HepG2 (cell line): ENCODE measurements around the gene SNRPD1. TPM values are rescaled to one million over a fixed set of nuclear protein-coding genes. Genes with fewer than 3 reads are reported as not detected.

Experiments used
- AGO1 ChIP-seq: fragments of 200-400 bp; formaldehyde crosslinking; IDR thresholded peaks from 2 replicates; pipeline ENCODE4 v1.6.1; 2017; ENCODE audit warnings: mild to moderate bottlenecking, low read depth, low read length, moderate library complexity; ENCODE audit not compliant: poor library complexity, severe bottlenecking
- CAMTA2 ChIP-seq: sonication (generic); formaldehyde crosslinking; IDR thresholded peaks from 2 replicates; pipeline ENCODE4 v1.4.0; 2020; ENCODE audit warnings: mild to moderate bottlenecking, missing genetic modification reagents, borderline replicate concordance
- CREB1 ChIP-seq, 2 experiments: fragments of 450-650 bp in 1 of 2; IDR thresholded peaks; 2 replicates each; pipeline ENCODE4 v1.6.1; 2016 to 2017; ENCODE audit warnings: control low read depth in 1 of 2, mild to moderate bottlenecking in 1 of 2, missing compliant biosample characterization in 1 of 2, missing genetic modification characterization in 1 of 2
- HMG20B ChIP-seq: conservative IDR thresholded peaks from 2 replicates; pipeline ENCODE4 v1.6.1; 2016; ENCODE audit warnings: missing genetic modification reagents, missing compliant biosample characterization
- NR2C2 ChIP-seq: sonication (generic); formaldehyde crosslinking; IDR thresholded peaks from 2 replicates; pipeline ENCODE4 v1.4.0; 2020; ENCODE audit warnings: missing genetic modification reagents, mild to moderate bottlenecking, moderate library complexity, borderline replicate concordance
- PREB ChIP-seq: sonication (generic); formaldehyde crosslinking; IDR thresholded peaks from 2 replicates; pipeline ENCODE4 v1.4.0; 2020; ENCODE audit warnings: missing genetic modification reagents
- RELA ChIP-seq: sonication (generic); formaldehyde crosslinking; IDR thresholded peaks from 2 replicates; pipeline ENCODE4 v1.4.0; 2020; ENCODE audit warnings: missing genetic modification reagents
- SP2 ChIP-seq: sonication (generic); formaldehyde crosslinking; IDR thresholded peaks from 2 replicates; pipeline ENCODE4 v1.5.1; 2020; ENCODE audit warnings: mild to moderate bottlenecking, missing genetic modification reagents
- ZNF180 ChIP-seq: sonication (generic); formaldehyde crosslinking; IDR thresholded peaks from 2 replicates; pipeline ENCODE4 v1.4.0; 2020; ENCODE audit warnings: low read depth, missing genetic modification reagents, borderline replicate concordance
- ZNF589 ChIP-seq: sonication (generic); formaldehyde crosslinking; conservative IDR thresholded peaks from 2 replicates; pipeline ENCODE4 v1.8.0; 2022; ENCODE audit warnings: mild to moderate bottlenecking, moderate library complexity, missing genetic modification reagents
- ZNF614 ChIP-seq: IDR thresholded peaks from 2 replicates; pipeline ENCODE4 v1.6.1; 2018; ENCODE audit warnings: missing biosample characterization, missing genetic modification reagents, inconsistent platforms, borderline replicate concordance
- ZNF644 ChIP-seq: IDR thresholded peaks from 2 replicates; pipeline ENCODE4 v1.6.1; 2016; ENCODE audit warnings: low read depth
- ZNF703 ChIP-seq: sonication (generic); formaldehyde crosslinking; IDR thresholded peaks from 2 replicates; pipeline ENCODE4 v1.5.1; 2020; ENCODE audit warnings: missing genetic modification reagents, mild to moderate bottlenecking, moderate library complexity, borderline replicate concordance
- ZNF747 ChIP-seq: sonication (generic); formaldehyde crosslinking; IDR thresholded peaks from 2 replicates; pipeline ENCODE4 v1.8.1; 2023; ENCODE audit warnings: missing genetic modification reagents, mild to moderate bottlenecking, borderline replicate concordance
- polyA plus RNA-seq, 8 experiments: library from polyadenylated mRNA; depleted of rRNA in 3 of 8; stranded (reverse) in 7 of 8; unstranded in 1 of 8; fragments of >200 nt; fragmentation: Illumina TruSeq in 4 of 8; extraction: Trizol in 4 of 8; gene quantifications; 2 replicates each; pipeline versions ENCODE4 v1.2.1 to v1.2.3, GENCODE V29; 2011 to 2016; ENCODE audit warnings: low read depth in 4 of 8, missing spikeins in 1 of 8, mixed read lengths in 1 of 8; ENCODE audit not compliant: insufficient read depth in 1 of 8
- total RNA-seq, 5 experiments: library from RNA; depleted of rRNA; stranded (reverse); fragments of >200 nt; fragmentation: Illumina TruSeq; extraction: Trizol; gene quantifications; 2 replicates each; pipeline ENCODE4 v1.2.3, GENCODE V29; 2016; ENCODE audit warnings: low read depth in 1 of 5
- TF ChIP-seq, protein P1 (sequence below): sonication (generic); formaldehyde crosslinking; IDR thresholded peaks from 2 replicates; pipeline ENCODE4 v1.9.0; 2021; ENCODE audit warnings: missing genetic modification reagents, borderline replicate concordance
- TF ChIP-seq, protein P2 (sequence below), 2 experiments: sonication (generic) in 1 of 2; formaldehyde crosslinking in 1 of 2; IDR thresholded peaks; 2 replicates each; pipeline versions ENCODE4 v1.4.0 to v1.6.1; 2018 to 2020; ENCODE audit warnings: missing genetic modification reagents in 2 of 2, borderline replicate concordance in 1 of 2, low read depth in 1 of 2, mild to moderate bottlenecking in 1 of 2, missing biosample characterization in 1 of 2
- TF ChIP-seq, protein P3 (sequence below): sonication (generic); formaldehyde crosslinking; IDR thresholded peaks from 2 replicates; pipeline ENCODE4 v1.5.1; 2020; ENCODE audit warnings: missing genetic modification reagents, mild to moderate bottlenecking, borderline replicate concordance
- TF ChIP-seq, protein P4 (sequence below): sonication (generic); formaldehyde crosslinking; IDR thresholded peaks from 2 replicates; pipeline ENCODE4 v1.5.0; 2020; ENCODE audit warnings: missing genetic modification reagents

SNRPD1 gene
- total and polyA plus RNA-seq, 2 of the 13 experiments (the other 11 are each of a cell fraction or from before 2014, with no cell fraction given), result 22.7 to 275 TPM

- TF ChIP-seq, protein P1, sequence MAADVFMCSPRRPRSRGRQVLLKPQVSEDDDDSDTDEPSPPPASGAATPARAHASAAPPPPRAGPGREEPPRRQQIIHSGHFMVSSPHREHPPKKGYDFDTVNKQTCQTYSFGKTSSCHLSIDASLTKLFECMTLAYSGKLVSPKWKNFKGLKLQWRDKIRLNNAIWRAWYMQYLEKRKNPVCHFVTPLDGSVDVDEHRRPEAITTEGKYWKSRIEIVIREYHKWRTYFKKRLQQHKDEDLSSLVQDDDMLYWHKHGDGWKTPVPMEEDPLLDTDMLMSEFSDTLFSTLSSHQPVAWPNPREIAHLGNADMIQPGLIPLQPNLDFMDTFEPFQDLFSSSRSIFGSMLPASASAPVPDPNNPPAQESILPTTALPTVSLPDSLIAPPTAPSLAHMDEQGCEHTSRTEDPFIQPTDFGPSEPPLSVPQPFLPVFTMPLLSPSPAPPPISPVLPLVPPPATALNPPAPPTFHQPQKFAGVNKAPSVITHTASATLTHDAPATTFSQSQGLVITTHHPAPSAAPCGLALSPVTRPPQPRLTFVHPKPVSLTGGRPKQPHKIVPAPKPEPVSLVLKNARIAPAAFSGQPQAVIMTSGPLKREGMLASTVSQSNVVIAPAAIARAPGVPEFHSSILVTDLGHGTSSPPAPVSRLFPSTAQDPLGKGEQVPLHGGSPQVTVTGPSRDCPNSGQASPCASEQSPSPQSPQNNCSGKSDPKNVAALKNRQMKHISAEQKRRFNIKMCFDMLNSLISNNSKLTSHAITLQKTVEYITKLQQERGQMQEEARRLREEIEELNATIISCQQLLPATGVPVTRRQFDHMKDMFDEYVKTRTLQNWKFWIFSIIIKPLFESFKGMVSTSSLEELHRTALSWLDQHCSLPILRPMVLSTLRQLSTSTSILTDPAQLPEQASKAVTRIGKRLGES, result no peak; the same call in 1 of the 2 replicates
- TF ChIP-seq, protein P2, sequence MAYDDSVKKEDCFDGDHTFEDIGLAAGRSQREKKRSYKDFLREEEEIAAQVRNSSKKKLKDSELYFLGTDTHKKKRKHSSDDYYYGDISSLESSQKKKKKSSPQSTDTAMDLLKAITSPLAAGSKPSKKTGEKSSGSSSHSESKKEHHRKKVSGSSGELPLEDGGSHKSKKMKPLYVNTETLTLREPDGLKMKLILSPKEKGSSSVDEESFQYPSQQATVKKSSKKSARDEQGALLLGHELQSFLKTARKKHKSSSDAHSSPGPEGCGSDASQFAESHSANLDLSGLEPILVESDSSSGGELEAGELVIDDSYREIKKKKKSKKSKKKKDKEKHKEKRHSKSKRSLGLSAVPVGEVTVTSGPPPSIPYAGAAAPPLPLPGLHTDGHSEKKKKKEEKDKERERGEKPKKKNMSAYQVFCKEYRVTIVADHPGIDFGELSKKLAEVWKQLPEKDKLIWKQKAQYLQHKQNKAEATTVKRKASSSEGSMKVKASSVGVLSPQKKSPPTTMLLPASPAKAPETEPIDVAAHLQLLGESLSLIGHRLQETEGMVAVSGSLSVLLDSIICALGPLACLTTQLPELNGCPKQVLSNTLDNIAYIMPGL (CRISPR knock-in tag; IDR thresholded peaks at IDR 0.05; ENCODE audit: borderline replicate concordance in 1 of 2, low read depth in 1 of 2), result peak; percentile 95 to 97
- TF ChIP-seq ZNF644 (peak; percentile 54; the same call in 1 of the 2 replicates), CREB1 (IDR thresholded peaks at IDR 0.05) (peak; percentile 90), CREB1 (CRISPR knock-in tag; IDR thresholded peaks at IDR 0.05) (peak; percentile 88), ZNF747 (CRISPR knock-in tag) (peak; percentile 86), AGO1 (peak; percentile 55), ZNF180 (CRISPR knock-in tag) (no peak), SP2 (CRISPR knock-in tag) (0 out of 2 replicates have a peak, but pooled peaks have one; percentile 20), ZNF703 (CRISPR knock-in tag) (peak; percentile 33; the same call in 1 of the 2 replicates), ZNF589 (CRISPR knock-in tag) (peak; percentile 77), NR2C2 (peak; percentile 74), RELA (CRISPR knock-in tag) (0 out of 2 replicates have a peak, but pooled peaks have one; percentile 34), ZNF614 (CRISPR knock-in tag) (peak; percentile 93), CAMTA2 (CRISPR knock-in tag) (peak; percentile 22; the same call in 1 of the 2 replicates), HMG20B (CRISPR knock-in tag) (peak; percentile 21; the same call in 1 of the 2 replicates), PREB (CRISPR knock-in tag) (peak; percentile 87; the same call in 1 of the 2 replicates)
- TF ChIP-seq, protein P3, sequence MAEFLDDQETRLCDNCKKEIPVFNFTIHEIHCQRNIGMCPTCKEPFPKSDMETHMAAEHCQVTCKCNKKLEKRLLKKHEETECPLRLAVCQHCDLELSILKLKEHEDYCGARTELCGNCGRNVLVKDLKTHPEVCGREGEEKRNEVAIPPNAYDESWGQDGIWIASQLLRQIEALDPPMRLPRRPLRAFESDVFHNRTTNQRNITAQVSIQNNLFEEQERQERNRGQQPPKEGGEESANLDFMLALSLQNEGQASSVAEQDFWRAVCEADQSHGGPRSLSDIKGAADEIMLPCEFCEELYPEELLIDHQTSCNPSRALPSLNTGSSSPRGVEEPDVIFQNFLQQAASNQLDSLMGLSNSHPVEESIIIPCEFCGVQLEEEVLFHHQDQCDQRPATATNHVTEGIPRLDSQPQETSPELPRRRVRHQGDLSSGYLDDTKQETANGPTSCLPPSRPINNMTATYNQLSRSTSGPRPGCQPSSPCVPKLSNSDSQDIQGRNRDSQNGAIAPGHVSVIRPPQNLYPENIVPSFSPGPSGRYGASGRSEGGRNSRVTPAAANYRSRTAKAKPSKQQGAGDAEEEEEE (CRISPR knock-in tag), result peak; percentile 82; the same call in 1 of the 2 replicates
- TF ChIP-seq, protein P4, sequence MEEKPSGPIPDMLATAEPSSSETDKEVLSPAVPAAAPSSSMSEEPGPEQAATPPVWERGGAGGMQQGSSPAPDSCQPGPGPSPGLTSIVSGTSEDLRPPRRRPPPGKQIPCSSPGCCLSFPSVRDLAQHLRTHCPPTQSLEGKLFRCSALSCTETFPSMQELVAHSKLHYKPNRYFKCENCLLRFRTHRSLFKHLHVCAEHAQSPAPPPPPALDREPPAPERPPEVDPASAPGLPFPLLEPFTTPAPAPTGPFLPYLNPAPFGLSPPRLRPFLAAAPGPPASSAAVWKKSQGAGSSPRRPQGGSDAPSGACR (CRISPR knock-in tag), result 0 out of 2 replicates have a peak, but pooled peaks have one; percentile 13
Observed at GRCh38 chr18:21600526-21601410, 11.3 kb upstream of the SNRPD1 start, which contains the start of gene ESCO1 (continued).
